BLaER1 (cell line): ENCODE measurements around the gene MTR.
A peak's percentile ranks its signal among the peaks of the same experiment; 100 is the strongest.

ENCODE experiments used
- H3K27ac ChIP-seq: shearing (Covaris generic); formaldehyde crosslinking; 2 replicates; pipeline ENCODE4 v1.8.1; 2022
- H3K27me3 ChIP-seq: shearing (Covaris generic); formaldehyde crosslinking; 2 replicates; pipeline ENCODE4 v1.8.1; 2022
- H3K36me3 ChIP-seq: shearing (Covaris generic); formaldehyde crosslinking; 2 replicates; pipeline ENCODE4 v1.8.1; 2022
- H3K4me1 ChIP-seq: shearing (Covaris generic); formaldehyde crosslinking; 2 replicates; pipeline ENCODE4 v1.8.1; 2022
- H3K4me2 ChIP-seq: shearing (Covaris generic); formaldehyde crosslinking; 2 replicates; pipeline ENCODE4 v1.8.1; 2022
- H3K4me3 ChIP-seq: shearing (Covaris generic); formaldehyde crosslinking; 2 replicates; pipeline ENCODE4 v1.8.1; 2022
- H3K9ac ChIP-seq: shearing (Covaris generic); formaldehyde crosslinking; 2 replicates; pipeline ENCODE4 v1.8.1; 2022
- H3K9me3 ChIP-seq: shearing (Covaris generic); formaldehyde crosslinking; 2 replicates; pipeline ENCODE4 v1.8.1; 2022
- H4K20me1 ChIP-seq: shearing (Covaris generic); formaldehyde crosslinking; 2 replicates; pipeline ENCODE4 v1.8.1; 2022
- Cebpa-rat ChIP-seq: shearing (Covaris generic); IDR thresholded peaks from 2 replicates; pipeline ENCODE4 v1.8.1; 2022

The MTR gene

DNA sequence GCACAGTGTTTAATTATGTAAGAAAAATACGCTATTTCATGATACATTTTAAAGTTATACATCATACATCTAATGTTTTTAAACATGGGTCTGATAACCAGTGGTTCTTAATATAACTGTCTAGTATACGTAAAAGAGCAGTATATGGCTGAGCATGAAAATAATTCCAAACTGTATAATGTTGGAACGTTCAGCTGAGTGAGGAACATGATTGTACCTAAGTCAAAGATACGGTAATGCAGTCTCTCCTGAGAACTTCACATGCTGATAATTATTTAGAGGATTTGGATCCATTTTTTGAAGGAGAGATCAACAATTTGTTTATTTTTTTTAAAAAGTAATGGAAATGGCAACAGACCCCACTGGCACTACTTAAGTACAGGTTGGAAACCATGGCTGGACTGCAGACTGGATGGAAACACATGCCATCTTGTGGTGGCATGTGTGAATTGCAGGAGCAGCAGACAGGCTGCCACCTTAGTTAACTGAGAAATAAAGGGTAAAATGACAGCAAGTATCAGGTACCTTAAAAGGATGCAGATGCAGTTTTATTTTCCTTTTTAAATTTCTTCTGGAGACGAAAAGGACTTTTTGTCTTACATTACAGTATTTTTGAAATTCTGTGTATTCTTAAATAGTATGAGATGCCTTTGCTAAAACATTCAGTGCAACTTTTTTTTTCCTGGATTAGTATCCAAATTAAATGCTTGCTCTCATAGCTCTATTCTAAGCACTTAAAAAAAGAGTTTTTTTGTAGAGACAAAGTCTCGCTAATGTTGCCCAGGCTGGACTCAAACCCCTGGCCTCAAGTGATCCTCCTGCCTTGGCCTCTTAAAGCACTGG is 73.8 kb downstream of the MTR start:
- no peak for TF ChIP-seq Cebpa-rat
- H3K36me3 ChIP-seq, result peaks cover 92% of the 10 kb centered on the region

DNA sequence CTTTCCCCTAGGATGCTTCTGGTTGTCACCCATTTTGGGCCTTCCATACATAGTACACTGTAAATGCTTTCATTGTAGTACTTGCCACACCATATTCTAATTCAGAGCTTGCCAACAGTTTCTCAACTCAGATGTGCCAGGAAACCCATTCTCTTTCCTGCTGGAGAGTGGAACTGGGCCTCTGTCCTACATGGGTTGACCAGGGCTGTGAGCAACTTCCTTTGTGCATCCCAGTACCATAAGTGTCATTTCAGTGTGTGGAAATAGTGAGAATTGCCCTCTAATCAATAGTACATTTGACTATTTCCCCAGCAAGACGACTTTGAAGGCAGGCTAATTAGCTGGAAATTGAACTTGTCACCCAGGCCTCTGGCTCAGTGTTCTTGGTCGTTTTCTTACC is 74.8 kb downstream of the MTR start:
- TF ChIP-seq Cebpa-rat, result no peak
- Histone ChIP-seq H3K27ac (no peak overlapping the region), H3K4me2 (no peak overlapping the region), H3K9ac (no peak overlapping the region), H3K27me3 (no peaks in the 10 kb centered on the region), H3K4me3 (no peak overlapping the region), H3K9me3 (peaks cover 15% of the 10 kb centered on the region), H3K4me1 (no peaks in the 10 kb centered on the region), H3K36me3 (peaks cover 92% of the 10 kb centered on the region), H4K20me1 (no peaks in the 10 kb centered on the region)

More for the DNA sequence above, 73.8 kb downstream of the MTR start:
- H3K27me3 ChIP-seq, result no peaks in the 10 kb centered on the region
- H3K9ac ChIP-seq, result no peak overlapping the region
- no peaks in the 10 kb centered on the region for H3K4me1 ChIP-seq
- no peaks in the 10 kb centered on the region for H4K20me1 ChIP-seq
- no peak overlapping the region for H3K4me3 ChIP-seq
- H3K4me2 ChIP-seq, result no peak overlapping the region
- H3K27ac ChIP-seq, result no peak overlapping the region
- peaks cover 15% of the 10 kb centered on the region for H3K9me3 ChIP-seq

DNA sequence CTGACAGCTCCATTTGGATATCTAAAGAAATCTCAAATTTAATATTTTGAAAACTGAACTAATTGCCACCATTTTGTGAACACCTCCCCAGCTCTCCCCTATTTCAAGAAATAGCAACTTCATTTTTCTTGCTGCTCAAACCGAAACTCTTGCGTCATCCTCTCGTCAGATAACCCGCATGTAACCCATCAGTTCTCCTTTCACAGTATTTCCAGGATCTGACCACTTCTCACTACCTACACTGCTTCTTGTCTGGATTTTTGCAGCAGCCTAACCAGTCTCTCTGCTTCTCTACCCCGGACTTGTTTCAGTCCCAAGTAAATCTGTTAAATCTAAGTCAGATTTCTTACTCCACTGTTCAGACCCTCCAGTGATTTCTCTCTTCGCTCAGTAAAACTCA is 75.6 kb downstream of the MTR start:
- no peak overlapping the region for H3K4me3 ChIP-seq
- H3K27ac ChIP-seq, result no peak overlapping the region
- peaks cover 92% of the 10 kb centered on the region for H3K36me3 ChIP-seq
- H3K9me3 ChIP-seq, result peaks cover 15% of the 10 kb centered on the region
- 0 out of 2 replicates have a peak, but pooled peaks have one; percentile 22 for TF ChIP-seq Cebpa-rat
- no peaks in the 10 kb centered on the region for H4K20me1 ChIP-seq
- no peaks in the 10 kb centered on the region for H3K27me3 ChIP-seq
- H3K4me1 ChIP-seq, result no peaks in the 10 kb centered on the region
- no peak overlapping the region for H3K9ac ChIP-seq
- H3K4me2 ChIP-seq, result no peak overlapping the region

DNA sequence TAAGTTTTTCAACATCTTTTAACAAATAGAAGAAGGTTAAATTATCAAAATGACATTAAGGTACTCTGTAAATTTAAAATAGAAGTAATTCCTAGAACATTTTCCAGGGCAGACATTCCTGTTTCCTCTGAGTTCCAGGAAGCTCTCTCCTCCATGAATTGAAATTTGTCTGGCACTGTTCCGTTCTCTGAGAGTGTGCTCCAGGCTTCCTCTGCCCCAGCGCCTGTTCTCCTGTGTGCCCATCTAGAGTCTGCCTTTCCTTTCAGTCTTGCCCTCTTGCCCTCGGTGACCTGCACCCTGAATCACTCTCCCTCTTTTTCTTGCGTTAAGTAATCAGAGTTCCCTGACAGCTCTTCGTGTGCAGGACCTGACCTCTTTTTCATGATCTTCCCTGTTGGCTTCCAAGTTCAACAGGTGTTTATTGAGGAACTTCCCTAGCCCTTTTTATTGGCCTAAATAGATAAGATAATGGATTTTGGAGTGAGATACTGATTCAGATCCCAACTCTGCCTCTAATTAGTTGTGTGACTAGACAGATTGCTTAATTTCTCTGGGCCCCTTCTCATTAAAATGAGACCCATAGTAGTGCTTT is 77.1 kb downstream of the MTR start:
- no peak overlapping the region for H3K27ac ChIP-seq
- peaks cover 92% of the 10 kb centered on the region for H3K36me3 ChIP-seq
- no peak overlapping the region for H3K4me3 ChIP-seq
- H3K4me1 ChIP-seq, result no peaks in the 10 kb centered on the region
- no peaks in the 10 kb centered on the region for H4K20me1 ChIP-seq
- no peaks in the 10 kb centered on the region for H3K27me3 ChIP-seq
- no peak overlapping the region for H3K9ac ChIP-seq
- no peak overlapping the region for H3K4me2 ChIP-seq
- peaks cover 2% of the 10 kb centered on the region for H3K9me3 ChIP-seq
- TF ChIP-seq Cebpa-rat, result no peak

GRCh38 chr1:236875975-236876374 is 80.9 kb downstream of the MTR start:
- H3K9ac ChIP-seq, result no peak overlapping the region
- no peaks in the 10 kb centered on the region for H3K4me1 ChIP-seq
- no peaks in the 10 kb centered on the region for H4K20me1 ChIP-seq
- H3K27me3 ChIP-seq, result no peaks in the 10 kb centered on the region
- H3K9me3 ChIP-seq, result no peaks in the 10 kb centered on the region
- no peak overlapping the region for H3K27ac ChIP-seq
- H3K4me2 ChIP-seq, result no peak overlapping the region
- peaks cover 95% of the 10 kb centered on the region for H3K36me3 ChIP-seq
- H3K4me3 ChIP-seq, result no peak overlapping the region
- TF ChIP-seq Cebpa-rat, result no peak

- no peaks in the 10 kb centered on the region for H3K4me1 ChIP-seq
- no peaks in the 10 kb centered on the region for H3K27me3 ChIP-seq
- peaks cover 85% of the 10 kb centered on the region for H3K36me3 ChIP-seq
- H3K9ac ChIP-seq, result no peak overlapping the region
- H3K4me3 ChIP-seq, result no peak overlapping the region
- TF ChIP-seq Cebpa-rat, result no peak
- no peak overlapping the region for H3K27ac ChIP-seq
- no peak overlapping the region for H3K4me2 ChIP-seq
- no peaks in the 10 kb centered on the region for H4K20me1 ChIP-seq
- H3K9me3 ChIP-seq, result no peaks in the 10 kb centered on the region
These were observed 82.6 kb downstream of the MTR start for GRCh38 chr1:236877661-236878060.

DNA sequence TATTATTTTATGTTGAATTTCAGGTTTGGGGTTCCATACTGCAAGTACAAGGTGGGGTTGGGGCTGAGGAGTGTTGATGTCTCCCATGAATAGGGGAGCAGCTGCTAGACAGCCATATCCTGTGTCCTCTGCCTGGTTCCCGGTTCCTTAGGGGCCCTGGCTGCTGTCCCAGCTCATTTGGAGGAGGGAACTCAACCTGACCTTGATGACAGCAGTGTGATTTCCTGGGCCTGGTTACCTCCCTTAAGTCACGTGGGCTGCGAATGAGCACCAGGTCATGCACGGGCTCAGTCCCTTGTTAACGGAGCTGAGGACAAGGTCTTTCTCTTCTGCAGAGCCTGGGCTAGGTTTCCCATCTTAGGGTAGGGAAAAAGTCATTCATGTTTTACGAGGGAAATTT is 85.1 kb downstream of the MTR start:
- H3K36me3 ChIP-seq, result peaks cover 80% of the 10 kb centered on the region
- no peaks in the 10 kb centered on the region for H3K9me3 ChIP-seq
- no peak overlapping the region for H3K27ac ChIP-seq
- no peak for TF ChIP-seq Cebpa-rat
- no peak overlapping the region for H3K9ac ChIP-seq
- no peaks in the 10 kb centered on the region for H3K27me3 ChIP-seq
- no peaks in the 10 kb centered on the region for H3K4me1 ChIP-seq
- H4K20me1 ChIP-seq, result no peaks in the 10 kb centered on the region
- H3K4me3 ChIP-seq, result no peak overlapping the region
- no peak overlapping the region for H3K4me2 ChIP-seq

- Histone ChIP-seq H3K4me2 (no peak overlapping the region), H3K27ac (no peak overlapping the region), H3K9ac (no peak overlapping the region), H3K27me3 (no peaks in the 10 kb centered on the region), H4K20me1 (no peaks in the 10 kb centered on the region), H3K9me3 (no peaks in the 10 kb centered on the region), H3K4me1 (no peaks in the 10 kb centered on the region), H3K4me3 (no peak overlapping the region), H3K36me3 (peaks cover 80% of the 10 kb centered on the region)
- TF ChIP-seq Cebpa-rat, result no peak
These were observed 87.6 kb downstream of the MTR start for GRCh38 chr1:236882678-236883077.

GRCh38 chr1:236886199-236886598 is 91.1 kb downstream of the MTR start:
- H3K27ac ChIP-seq, result no peak overlapping the region
- H3K4me1 ChIP-seq, result no peaks in the 10 kb centered on the region
- H3K9me3 ChIP-seq, result no peaks in the 10 kb centered on the region
- H4K20me1 ChIP-seq, result no peaks in the 10 kb centered on the region
- no peak overlapping the region for H3K9ac ChIP-seq
- TF ChIP-seq Cebpa-rat, result no peak
- no peaks in the 10 kb centered on the region for H3K27me3 ChIP-seq
- H3K36me3 ChIP-seq, result peaks cover 86% of the 10 kb centered on the region
- H3K4me3 ChIP-seq, result no peak overlapping the region
- H3K4me2 ChIP-seq, result no peak overlapping the region

- H3K36me3 ChIP-seq, result peaks cover 95% of the 10 kb centered on the region
These were observed 92.0 kb downstream of the MTR start for GRCh38 chr1:236887081-236887480.

More at GRCh38 chr1:236887081-236887480, 92.0 kb downstream of the MTR start:
- Histone ChIP-seq H3K4me2 (no peak overlapping the region), H3K27me3 (no peaks in the 10 kb centered on the region), H3K9ac (no peak overlapping the region), H3K27ac (no peak overlapping the region), H3K9me3 (no peaks in the 10 kb centered on the region), H3K4me1 (no peaks in the 10 kb centered on the region), H3K4me3 (no peak overlapping the region), H4K20me1 (no peaks in the 10 kb centered on the region)
- no peak for TF ChIP-seq Cebpa-rat
